GM19438 (cell line): ENCODE results near the gene FHOD1.

Source experiments
- ATAC-seq: cut with Tn5 transposase; IDR thresholded peaks from one replicate; pipeline ENCODE4 v1.9.1; 2021; ENCODE audit warnings: low read depth; ENCODE audit not compliant: unreplicated experiment

The FHOD1 gene

GRCh38 chr16:67211674-67212073 lies 35.6 kb downstream of the FHOD1 start:
- ATAC-seq = no peak

DNA sequence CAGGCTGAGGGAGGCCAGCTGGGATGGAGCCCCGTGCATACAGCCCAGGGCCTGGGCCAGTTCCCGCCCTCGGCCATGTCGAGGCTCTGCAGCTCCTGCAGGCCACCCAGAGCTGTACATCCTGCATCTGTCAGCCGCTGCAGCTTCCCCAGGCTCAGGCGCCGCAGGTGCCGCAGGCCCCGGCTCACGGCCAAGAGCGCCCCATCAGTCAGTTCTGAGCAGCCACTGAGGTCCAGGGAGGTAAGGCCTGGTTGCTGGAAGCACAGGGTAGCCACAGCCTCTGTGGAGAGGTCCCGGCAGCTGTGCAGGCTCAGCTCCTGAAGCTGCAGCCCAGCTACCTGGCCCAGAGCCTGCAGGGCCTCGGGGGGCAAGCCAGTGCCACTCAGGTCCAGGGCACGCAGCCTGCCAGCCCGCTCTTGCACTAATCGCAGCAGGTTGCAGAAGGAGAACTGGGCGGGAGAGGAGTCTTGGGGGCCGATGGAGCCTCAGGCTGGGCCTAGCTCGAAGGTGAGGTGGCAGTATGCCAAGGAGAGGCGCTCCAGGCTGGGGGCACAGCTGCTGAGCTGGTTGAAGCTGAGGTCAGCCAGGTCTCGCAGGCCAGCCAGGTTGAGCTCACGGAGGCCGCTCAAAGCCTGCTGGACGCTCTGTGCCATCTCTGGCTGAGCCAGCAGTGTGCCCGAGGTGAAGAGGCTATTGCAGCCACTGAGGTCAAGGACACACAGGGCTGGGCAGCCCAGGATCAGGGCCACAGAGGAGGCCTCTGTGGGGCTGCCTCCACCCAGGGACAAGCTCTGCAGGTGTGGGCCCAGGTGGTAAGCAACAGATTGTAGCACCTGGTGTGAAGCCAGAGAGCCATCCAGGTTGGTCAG lies 37.0 kb downstream of the FHOD1 start:
- no peak for ATAC-seq

DNA sequence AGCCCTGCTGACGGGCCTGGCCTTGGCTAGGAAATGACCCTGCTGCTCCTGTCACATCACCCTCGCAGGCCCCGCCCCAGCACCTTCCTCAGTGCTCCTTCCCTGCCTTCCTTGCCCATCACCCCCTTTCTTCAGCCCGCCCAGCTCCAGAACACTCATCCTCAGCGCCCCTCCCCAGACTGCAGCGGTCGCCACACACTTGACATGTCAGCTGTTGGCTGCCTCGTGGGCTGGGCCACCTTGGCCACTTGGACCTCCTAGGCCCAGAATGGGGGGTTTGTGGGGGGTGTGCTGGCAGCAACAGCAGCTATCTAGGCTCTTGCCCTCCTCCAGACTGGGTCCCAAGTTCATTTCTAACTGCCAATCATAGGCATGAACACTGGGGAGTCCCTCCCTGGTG lies 37.7 kb downstream of the FHOD1 start:
- ATAC-seq = no peak

GRCh38 chr16:67208154-67208896 lies 39.0 kb downstream of the FHOD1 start:
- no peak for ATAC-seq

DNA sequence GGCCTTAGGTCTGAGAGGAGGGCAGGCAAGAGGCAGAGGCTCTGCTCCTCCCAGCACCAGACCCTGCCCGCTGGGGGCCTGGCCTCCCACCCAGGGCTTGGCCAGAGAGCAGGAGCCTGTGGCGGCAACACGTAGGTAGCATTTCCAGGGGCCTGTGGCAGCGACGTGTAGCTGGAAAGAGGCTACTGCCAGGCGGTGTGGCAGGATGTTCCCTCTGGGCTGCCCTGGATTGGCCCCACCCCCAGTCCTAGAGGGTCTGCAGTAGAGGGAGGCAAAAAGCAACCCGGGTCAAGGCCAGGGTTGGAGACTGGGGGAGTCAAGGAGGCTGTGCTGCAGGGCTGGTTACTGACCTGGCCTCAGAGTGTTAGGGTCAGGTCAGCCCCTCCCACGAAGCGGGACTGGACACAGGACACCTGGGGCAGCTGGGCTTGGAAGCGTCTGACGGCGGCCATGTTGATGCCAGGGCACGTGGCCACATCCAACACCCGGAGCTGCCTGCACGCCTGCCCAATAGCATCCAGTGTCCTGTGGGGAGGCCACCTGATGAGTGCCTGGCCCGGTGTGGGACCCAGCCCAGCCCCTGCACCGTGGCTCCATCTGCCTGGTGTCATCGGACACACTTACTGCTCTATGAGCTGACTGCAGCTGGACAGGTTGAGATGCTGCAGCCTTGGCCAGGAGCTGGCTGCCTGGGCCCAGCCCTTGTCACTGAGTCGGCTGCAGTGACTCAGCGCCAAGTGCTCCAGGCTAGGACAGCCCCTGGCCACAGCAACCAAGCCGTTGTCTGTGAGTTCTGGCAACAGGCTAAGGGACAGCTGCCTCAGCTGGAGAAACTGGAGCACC lies 39.8 kb downstream of the FHOD1 start:
- no peak for ATAC-seq

DNA sequence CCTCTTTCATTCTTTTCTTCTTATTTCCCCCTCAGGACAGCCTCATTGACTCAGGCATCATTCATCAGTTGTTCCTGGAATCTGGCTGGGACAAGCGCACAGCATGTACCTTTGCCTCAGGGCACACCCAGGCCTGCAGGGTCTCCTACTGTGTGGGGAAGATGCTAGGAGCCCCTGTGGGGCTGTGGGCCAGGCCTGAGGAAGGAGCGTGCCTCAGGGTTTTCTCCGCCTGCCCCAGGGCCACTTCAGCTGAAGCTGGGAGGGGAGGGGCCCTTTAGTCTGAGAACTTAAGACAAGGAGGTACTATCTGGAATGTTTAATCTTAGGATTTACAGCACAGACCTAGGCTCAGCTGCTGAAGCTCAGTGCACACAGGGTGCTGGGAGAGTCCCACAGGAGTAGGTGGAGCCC lies 40.4 kb downstream of the FHOD1 start:
- ATAC-seq = no peak

GRCh38 chr16:67206129-67206837 lies 41.0 kb downstream of the FHOD1 start:
- ATAC-seq = no peak

DNA sequence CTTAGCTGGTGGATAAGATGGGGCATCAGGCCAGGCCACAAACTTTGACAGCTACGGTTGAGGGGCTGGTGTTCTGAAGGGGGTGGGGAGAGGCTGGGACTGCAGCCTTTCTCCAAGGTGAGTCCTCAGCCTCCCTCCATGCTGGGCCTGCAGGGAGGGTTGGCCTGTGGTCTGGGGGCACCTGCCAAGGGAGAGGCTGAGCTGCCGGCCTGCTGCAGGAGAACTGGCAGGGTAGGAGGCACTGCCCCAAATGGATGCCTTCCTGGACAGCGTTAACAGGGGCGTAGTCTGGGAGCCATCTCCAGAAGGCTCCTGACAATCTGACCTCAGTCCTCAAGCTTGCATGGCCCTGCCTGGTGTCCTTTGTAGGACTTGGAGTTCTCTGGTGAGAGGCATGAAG lies 43.2 kb downstream of the FHOD1 start:
- no peak for ATAC-seq

GRCh38 chr16:67202956-67203493 lies 44.3 kb downstream of the FHOD1 start:
- ATAC-seq = no peak

DNA sequence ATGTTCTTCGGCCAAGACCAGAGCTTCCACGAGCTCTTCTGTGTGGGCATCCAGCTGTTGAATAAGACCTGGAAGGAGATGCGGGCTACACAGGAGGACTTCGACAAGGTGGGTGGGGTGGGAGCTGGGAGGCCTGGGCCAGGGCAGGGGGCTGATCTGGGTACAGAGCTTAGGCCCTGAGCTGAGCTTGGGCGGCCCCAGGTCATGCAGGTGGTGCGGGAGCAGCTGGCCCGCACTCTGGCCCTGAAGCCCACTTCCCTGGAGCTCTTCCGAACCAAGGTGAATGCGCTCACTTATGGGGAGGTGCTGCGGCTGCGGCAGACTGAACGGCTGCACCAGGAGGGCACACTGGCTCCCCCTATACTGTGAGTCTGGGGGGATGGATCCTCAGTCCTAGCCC lies 44.9 kb downstream of the FHOD1 start:
- ATAC-seq = no peak

DNA sequence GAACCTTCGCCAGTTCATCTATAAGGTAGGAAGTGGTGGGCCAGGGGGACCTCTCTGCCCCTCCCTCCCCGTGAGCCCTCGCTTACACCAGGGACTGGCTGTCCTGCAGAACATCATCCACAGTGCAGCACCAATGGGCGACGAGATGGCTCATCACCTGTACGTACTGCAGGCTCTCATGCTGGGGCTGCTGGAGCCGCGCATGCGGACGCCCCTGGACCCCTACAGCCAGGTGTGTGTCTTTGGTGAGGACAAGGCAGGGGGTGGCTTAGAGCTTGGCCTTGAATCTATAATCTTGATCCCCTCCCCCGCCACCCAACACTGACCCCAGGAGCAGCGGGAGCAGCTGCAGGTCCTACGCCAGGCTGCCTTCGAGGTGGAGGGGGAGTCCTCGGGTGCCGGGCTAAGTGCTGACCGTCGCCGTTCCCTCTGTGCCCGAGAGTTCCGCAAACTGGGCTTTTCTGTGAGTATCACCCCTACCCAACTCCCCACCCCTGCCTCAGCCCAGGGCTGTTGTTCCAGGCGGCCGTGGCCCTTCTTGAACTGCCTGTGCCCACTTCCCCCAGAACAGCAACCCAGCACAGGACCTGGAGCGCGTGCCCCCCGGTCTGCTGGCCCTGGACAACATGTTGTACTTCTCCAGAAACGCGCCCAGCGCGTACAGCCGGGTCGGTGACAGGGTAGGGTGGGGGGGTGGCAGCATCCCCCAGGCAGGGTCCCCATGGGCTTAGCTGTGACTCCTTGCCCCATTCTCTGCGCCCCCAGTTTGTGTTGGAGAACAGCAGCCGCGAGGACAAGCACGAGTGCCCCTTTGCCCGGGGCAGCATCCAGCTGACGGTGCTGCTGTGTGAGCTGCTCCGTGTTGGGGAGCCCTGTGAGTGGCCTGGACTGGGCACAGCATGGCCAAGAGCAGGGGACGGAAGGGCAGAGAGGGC lies 45.6 kb downstream of the FHOD1 start:
- no peak for ATAC-seq

DNA sequence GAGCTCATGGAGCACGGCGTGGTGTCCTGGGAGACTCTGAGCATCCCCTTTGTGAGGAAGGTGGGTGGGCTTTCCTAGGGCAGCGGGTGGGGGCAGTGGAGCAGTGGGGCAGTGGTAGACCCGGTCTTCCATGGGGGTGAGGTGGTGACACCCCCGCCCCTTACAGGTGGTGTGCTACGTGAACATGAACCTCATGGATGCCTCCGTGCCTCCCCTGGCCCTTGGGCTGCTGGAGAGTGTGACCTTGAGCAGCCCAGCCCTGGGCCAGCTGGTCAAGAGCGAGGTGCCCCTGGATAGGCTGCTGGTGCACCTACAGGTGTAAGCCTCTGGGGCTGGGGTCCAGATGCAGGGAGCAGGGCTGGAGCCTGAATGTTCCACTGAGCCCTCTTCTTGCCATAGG lies 46.8 kb downstream of the FHOD1 start:
- ATAC-seq = no peak

GRCh38 chr16:67199808-67200198 lies 47.5 kb downstream of the FHOD1 start:
- ATAC-seq = no peak

DNA sequence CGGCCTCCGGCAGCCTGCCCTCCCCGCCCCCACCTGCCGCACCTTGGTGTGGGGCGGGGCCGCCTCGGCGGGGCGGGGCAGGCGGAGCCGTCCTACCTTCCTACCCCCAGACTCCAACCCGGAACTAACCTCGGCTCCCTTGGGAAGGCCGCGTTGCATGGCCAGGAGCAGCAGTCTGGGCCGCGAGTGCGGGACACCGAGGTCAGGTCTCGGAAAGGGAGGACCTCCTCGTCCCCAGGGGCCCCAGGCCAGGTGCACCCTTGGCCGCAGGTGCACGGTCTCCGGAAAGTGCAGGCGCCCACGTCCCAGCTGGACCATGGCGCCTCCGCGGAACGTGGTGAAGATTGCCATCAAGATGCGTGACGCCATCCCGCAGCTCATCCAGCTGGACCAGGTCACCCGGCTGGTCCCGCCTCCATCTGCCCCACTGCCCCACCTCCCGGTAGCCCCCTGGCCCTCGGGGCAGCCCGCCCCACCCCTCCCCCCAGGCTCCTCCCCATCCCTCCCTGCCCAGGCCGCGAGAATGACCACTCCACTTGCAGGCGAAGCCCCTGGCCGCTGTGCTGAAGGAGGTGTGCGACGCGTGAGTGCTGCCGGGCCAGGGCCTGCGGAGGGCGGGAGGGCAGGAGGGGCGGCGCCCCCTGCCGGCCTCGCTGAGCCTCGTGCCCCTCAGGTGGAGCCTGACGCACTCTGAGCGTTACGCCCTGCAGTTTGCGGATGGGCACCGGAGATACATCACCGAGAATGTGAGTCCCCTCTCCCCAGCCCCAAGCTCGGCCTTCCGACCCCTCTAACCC lies 48.1 kb downstream of the FHOD1 start, which contains the start of gene ELMO3:
ELMO3 (plus strand) TSS at position 121 of the 797 bp plus-strand sequence; CDS start at position 317, 196 bp downstream.
- ATAC-seq = no peak

DNA sequence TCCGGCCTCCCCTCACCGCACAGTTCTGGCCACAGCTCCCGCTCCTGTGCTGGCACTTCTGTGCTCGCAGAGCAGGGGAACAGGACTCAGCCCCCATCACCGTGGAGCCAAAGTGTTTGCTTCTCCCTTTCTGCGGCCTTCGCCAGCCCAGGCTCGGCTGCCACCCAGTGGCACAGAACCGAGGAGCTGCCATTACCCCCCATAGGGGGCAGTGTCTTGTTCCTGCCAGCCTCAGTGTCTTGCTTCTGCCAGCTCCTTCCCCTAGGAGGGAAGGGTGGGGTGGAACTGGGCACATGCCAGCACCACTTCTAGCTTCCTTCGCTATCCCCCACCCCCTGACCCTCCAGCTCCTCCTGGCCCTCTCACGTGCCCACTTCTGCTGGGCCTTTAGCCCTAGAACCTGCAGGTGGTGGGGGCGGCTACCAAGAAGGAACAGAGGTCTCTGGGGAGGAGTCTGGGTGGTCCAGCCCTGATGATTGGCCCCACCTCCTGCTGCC lies 49.0 kb downstream of the FHOD1 start:
- ATAC-seq = no peak

DNA sequence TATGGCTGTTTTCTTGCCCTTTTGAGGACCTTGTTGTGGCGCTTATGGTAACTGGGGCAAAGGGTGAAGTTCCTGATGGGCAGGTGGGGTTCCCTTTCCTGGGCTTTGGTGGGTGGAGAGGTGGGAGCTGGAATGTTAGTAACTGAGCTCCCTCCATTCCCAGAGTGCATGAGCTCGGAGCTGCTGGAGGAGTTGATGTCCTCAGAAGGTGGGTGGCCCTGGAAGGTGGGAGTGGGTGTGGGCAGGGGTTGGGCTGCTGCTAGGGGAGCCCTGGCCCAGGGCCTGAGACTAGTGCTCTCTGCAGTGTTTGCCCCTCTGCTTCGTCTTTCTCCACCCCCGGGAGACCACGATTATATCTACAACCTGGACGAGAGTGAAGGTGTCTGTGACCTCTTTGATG lies 49.6 kb downstream of the FHOD1 start:
- no peak for ATAC-seq

DNA sequence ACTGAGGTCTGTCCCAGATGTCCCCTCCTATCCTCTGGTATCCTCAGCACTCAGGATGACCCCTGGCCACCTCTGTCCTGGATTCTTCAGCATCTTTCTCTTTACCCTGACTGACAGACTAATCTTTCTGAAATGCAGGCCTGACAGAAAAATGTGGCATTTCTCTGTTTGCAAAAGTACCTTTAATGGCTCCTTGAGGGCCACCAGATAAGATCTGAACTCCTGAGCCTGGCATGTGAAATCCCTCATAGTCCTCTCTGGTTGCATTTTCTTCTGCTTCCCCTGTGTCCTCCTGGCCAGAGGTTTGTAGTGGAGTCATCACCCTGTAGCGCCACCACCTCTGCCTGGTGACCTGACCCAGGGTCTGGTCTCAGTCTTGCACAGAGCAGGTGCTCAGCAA lies 50.4 kb downstream of the FHOD1 start:
- ATAC-seq = no peak

DNA sequence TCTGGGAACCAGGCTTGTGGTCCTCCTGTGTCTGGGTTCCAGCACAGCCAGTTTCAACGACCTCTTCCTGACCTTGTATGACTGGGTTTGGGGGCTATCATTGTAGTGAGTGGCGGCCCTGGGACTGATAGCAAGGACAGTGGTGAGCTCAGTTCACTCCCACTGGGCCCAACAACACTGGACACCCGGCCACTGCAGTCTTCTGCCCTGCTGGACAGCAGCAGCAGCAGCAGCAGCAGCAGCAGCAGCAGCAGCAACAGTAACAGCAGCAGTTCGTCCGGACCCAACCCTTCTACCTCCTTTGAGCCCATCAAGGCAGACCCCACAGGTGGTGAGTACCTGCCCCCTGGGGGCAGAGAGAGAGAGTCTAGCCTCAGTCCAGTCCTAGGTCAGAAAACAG lies 51.6 kb downstream of the FHOD1 start:
- no peak for ATAC-seq
